HepG2 (cell line): ENCODE results near the gene XKR7. TPM values are rescaled to one million over a fixed set of nuclear protein-coding genes. Genes with fewer than 3 reads are reported as not detected.

Source experiments
- ATAC-seq: fragments of 200-7000 bp; cut with Tn5 transposase; 3 replicates; pipeline ENCODE4 v1.9.1; 2020; ENCODE audit warnings: mild to moderate bottlenecking, moderate library complexity
- BruUV-seq: library from RNA; stranded (reverse); fragments of 400-500 nt; replicated peaks from 2 replicates; lab custom pipeline; 2021; lab: Mats Ljungman, UMichigan
- CTCF ChIA-PET: fragments of 300-600 bp; formaldehyde crosslinking; extraction: SDS; loops from one replicate; lab custom pipeline; 2021; ENCODE audit warnings: low total read pairs, inconsistent platforms, low intra/inter-chr PET ratio; lab: Yijun Ruan, JAX
- POLR2A ChIA-PET: fragments of 350-600 bp; sonication (Branson Sonifier 250); formaldehyde crosslinking; loops from one replicate; lab custom pipeline; 2020; ENCODE audit warnings: antibody characterized with exemption, inconsistent platforms; lab: Yijun Ruan, JAX
- DNase-seq: peaks from one replicate; pipeline ENCODE4 v3.0.0-alpha.2; 2015; ENCODE audit warnings: low spot score
- FAIRE-seq: peaks from 3 replicates; lab custom pipeline; 2011; peaks lifted over from hg19 to GRCh38; lab: Jason Lieb, UNC
- H2AFZ ChIP-seq: one replicate; pipeline ENCODE4 v1.6.1; 2011; ENCODE audit warnings: low read length, inconsistent platforms
- H3K27ac ChIP-seq: fragments of 300-600 bp; 3 replicates; pipeline ENCODE4 v1.8.0; 2011; ENCODE audit warnings: mixed run types, mild to moderate bottlenecking, mixed read lengths, low read length, inconsistent platforms; ENCODE audit not compliant: insufficient read depth; ENCODE audit errors: extremely low read length
- H3K27me3 ChIP-seq, 2 experiments: fragments of 200-600 bp in 1 of 2; 2 replicates in 1 of 2; 3 replicates in 1 of 2; pipeline versions ENCODE4 v1.6.0 to v1.8.0; 2011; ENCODE audit warnings: low read length in 2 of 2, mild to moderate bottlenecking in 2 of 2, moderate library complexity in 2 of 2, inconsistent platforms in 1 of 2; ENCODE audit not compliant: insufficient read depth in 2 of 2, control insufficient read depth in 1 of 2
- H3K36me3 ChIP-seq, 2 experiments: fragments of 200-600 bp in 1 of 2; replicated peaks in 1 of 2; 2 replicates in 1 of 2; 3 replicates in 1 of 2; pipeline versions ENCODE4 v1.5.1 to v1.8.0; 2011; ENCODE audit warnings: low read length in 2 of 2, inconsistent platforms in 1 of 2; ENCODE audit not compliant: insufficient read depth in 2 of 2, control insufficient read depth in 1 of 2
- H3K4me1 ChIP-seq: 2 replicates; pipeline ENCODE4 v1.5.1; 2012; ENCODE audit warnings: low read length, inconsistent platforms; ENCODE audit not compliant: insufficient read depth
- H3K4me2 ChIP-seq: 2 replicates; pipeline ENCODE4 v1.6.0; 2011; ENCODE audit warnings: low read depth, low read length, inconsistent platforms
- H3K4me3 ChIP-seq, 3 experiments: fragments of 200-600 bp in 1 of 3; sonication (generic), shearing (Covaris generic) in 1 of 3; replicated peaks in 1 of 3; 2 replicates each; pipeline ENCODE4 v1.5.1; 2011 to 2016; ENCODE audit warnings: low read length in 3 of 3, inconsistent platforms in 2 of 3, low read depth in 2 of 3, mild to moderate bottlenecking in 2 of 3, control low read depth in 1 of 3, mixed read lengths in 1 of 3; ENCODE audit not compliant: insufficient read depth in 1 of 3
- H3K79me2 ChIP-seq: one replicate; pipeline ENCODE4 v1.6.1; 2011; ENCODE audit warnings: low read length, inconsistent platforms; ENCODE audit not compliant: insufficient read depth
- H3K9ac ChIP-seq: 2 replicates; pipeline ENCODE4 v1.6.0; 2011; ENCODE audit warnings: mild to moderate bottlenecking, low read depth, low read length, inconsistent platforms; ENCODE audit not compliant: insufficient read depth
- H3K9me3 ChIP-seq: 2 replicates; pipeline ENCODE4 v1.5.1; 2012; ENCODE audit warnings: mild to moderate bottlenecking, low read length
- H4K20me1 ChIP-seq: 2 replicates; pipeline ENCODE4 v1.6.0; 2011; ENCODE audit warnings: inconsistent platforms, mild to moderate bottlenecking, low read length, moderate library complexity; ENCODE audit not compliant: insufficient read depth
- CEBPB ChIP-seq: IDR thresholded peaks from 2 replicates; pipeline ENCODE4 v1.6.1; 2011; ENCODE audit warnings: low read depth, low read length, improper control_type of control experiment, borderline replicate concordance
- FOSL1 ChIP-seq: sonication (generic); formaldehyde crosslinking; IDR thresholded peaks from 2 replicates; pipeline ENCODE4 v1.9.0; 2021; ENCODE audit warnings: missing genetic modification reagents, borderline replicate concordance
- HNRNPK ChIP-seq: fragments of 200-400 bp; formaldehyde crosslinking; IDR thresholded peaks from 2 replicates; pipeline ENCODE4 v1.6.1; 2018; ENCODE audit warnings: low read length, low read depth, moderate library complexity, mild to moderate bottlenecking; ENCODE audit not compliant: poor library complexity, severe bottlenecking
- MTF2 ChIP-seq: sonication (generic); formaldehyde crosslinking; IDR thresholded peaks from 2 replicates; pipeline ENCODE4 v1.5.0; 2020; ENCODE audit warnings: missing genetic modification reagents, borderline replicate concordance
- WGBS: methylation state at CpG from one replicate; pipeline ENCODE4 v1.1.6; 2017; ENCODE audit warnings: low lambda C conversion rate; 5-methylcytosine and 5-hydroxymethylcytosine counted together
- in situ Hi-C: cut with HindIII; loops from 2 replicates; pipeline ENCODE4 v1.10.0; 2017; ENCODE audit warnings: low pct_unique_long_range_greater_than_20kb; ENCODE audit not compliant: extremely low pct_ligation_motif_present
- intact Hi-C: fragments of 100-400 bp; cut with micrococcal nuclease; formaldehyde crosslinking; loops from one replicate; pipeline ENCODE4 v1.10.0; 2022; ENCODE audit not compliant: unreplicated experiment
- polyA plus RNA-seq, 8 experiments: library from polyadenylated mRNA; depleted of rRNA in 3 of 8; stranded (reverse) in 7 of 8; unstranded in 1 of 8; fragments of >200 nt; fragmentation: Illumina TruSeq in 4 of 8; extraction: Trizol in 4 of 8; gene quantifications; 2 replicates each; pipeline versions ENCODE4 v1.2.1 to v1.2.3, GENCODE V29; 2011 to 2016; ENCODE audit warnings: low read depth in 4 of 8, missing spikeins in 1 of 8, mixed read lengths in 1 of 8; ENCODE audit not compliant: insufficient read depth in 1 of 8
- total RNA-seq, 5 experiments: library from RNA; depleted of rRNA; stranded (reverse); fragments of >200 nt; fragmentation: Illumina TruSeq; extraction: Trizol; gene quantifications; 2 replicates each; pipeline ENCODE4 v1.2.3, GENCODE V29; 2016; ENCODE audit warnings: low read depth in 1 of 5
- TF ChIP-seq, protein P1 (sequence below): sonication (generic); formaldehyde crosslinking; IDR thresholded peaks from 2 replicates; pipeline ENCODE4 v1.5.0; 2020; ENCODE audit warnings: mild to moderate bottlenecking, missing genetic modification reagents
- TF ChIP-seq, protein P2 (sequence below): sonication (generic); formaldehyde crosslinking; IDR thresholded peaks from 2 replicates; pipeline ENCODE4 v1.4.0; 2020; ENCODE audit warnings: missing genetic modification reagents, borderline replicate concordance

Gene XKR7
- total and polyA plus RNA-seq, 2 of the 13 experiments (the other 11 are each of a cell fraction or from before 2014, with no cell fraction given): not detected

DNA sequence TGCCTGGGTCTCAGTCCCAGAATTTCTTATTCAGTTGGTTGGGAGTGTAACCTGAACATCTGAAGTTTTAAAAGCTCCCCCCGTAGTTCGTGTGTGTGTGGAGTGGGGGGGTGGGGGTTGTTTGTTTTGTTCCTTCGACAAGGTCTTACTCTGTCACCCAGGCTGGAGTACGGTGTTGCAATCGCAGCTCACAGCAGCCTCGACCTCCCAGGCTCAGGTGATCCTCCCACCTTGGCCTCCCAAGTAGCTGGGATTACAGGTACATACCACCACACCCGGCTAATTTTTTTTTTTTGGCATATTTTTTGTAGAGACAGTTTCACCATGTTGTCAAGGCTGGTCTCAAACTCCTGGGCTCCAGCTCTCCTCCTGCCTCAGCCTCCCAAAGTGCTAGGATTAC, 45.4 kb downstream of the XKR7 start:
- Histone ChIP-seq H3K9ac (no peak overlapping the region), H2AFZ (no peak overlapping the region), H3K36me3 (no peaks in the 10 kb centered on the region), H3K27me3 (peaks cover 8 to 63% of the 10 kb centered on the region in 2 experiments), H3K4me2 (no peak overlapping the region), H3K9me3 (no peaks in the 10 kb centered on the region), H3K4me3 (no peak overlapping the region), H3K4me1 (peaks cover 7% of the 10 kb centered on the region; the same call in 1 of the 2 replicates), H3K79me2 (no peaks in the 10 kb centered on the region), H3K27ac (no peak overlapping the region), H4K20me1 (no peaks in the 10 kb centered on the region; the same call in 1 of the 2 replicates)
- WGBS: under 1% methylated on average over 7 of the region's 7 CpGs
- DNase-seq: no peak
- BruUV-seq: no TSS peak
- TF ChIP-seq CEBPB (peak; percentile 44; the same call in 1 of the 2 replicates), HNRNPK (no peak), FOSL1 (CRISPR knock-in tag) (no peak), MTF2 (CRISPR knock-in tag) (no peak)
- TF ChIP-seq, protein P1, sequence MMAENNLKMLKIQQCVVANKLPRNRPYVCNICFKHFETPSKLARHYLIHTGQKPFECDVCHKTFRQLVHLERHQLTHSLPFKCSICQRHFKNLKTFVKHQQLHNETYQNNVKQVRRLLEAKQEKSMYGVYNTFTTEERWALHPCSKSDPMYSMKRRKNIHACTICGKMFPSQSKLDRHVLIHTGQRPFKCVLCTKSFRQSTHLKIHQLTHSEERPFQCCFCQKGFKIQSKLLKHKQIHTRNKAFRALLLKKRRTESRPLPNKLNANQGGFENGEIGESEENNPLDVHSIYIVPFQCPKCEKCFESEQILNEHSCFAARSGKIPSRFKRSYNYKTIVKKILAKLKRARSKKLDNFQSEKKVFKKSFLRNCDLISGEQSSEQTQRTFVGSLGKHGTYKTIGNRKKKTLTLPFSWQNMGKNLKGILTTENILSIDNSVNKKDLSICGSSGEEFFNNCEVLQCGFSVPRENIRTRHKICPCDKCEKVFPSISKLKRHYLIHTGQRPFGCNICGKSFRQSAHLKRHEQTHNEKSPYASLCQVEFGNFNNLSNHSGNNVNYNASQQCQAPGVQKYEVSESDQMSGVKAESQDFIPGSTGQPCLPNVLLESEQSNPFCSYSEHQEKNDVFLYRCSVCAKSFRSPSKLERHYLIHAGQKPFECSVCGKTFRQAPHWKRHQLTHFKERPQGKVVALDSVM (CRISPR knock-in tag): peak; percentile 94
- TF ChIP-seq, protein P2, sequence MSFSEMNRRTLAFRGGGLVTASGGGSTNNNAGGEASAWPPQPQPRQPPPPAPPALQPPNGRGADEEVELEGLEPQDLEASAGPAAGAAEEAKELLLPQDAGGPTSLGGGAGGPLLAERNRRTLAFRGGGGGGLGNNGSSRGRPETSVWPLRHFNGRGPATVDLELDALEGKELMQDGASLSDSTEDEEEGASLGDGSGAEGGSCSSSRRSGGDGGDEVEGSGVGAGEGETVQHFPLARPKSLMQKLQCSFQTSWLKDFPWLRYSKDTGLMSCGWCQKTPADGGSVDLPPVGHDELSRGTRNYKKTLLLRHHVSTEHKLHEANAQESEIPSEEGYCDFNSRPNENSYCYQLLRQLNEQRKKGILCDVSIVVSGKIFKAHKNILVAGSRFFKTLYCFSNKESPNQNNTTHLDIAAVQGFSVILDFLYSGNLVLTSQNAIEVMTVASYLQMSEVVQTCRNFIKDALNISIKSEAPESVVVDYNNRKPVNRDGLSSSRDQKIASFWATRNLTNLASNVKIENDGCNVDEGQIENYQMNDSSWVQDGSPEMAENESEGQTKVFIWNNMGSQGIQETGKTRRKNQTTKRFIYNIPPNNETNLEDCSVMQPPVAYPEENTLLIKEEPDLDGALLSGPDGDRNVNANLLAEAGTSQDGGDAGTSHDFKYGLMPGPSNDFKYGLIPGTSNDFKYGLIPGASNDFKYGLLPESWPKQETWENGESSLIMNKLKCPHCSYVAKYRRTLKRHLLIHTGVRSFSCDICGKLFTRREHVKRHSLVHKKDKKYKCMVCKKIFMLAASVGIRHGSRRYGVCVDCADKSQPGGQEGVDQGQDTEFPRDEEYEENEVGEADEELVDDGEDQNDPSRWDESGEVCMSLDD (CRISPR knock-in tag): no peak
- ChIA-PET POLR2A (no interaction called here), CTCF (no interaction called here)
- in situ Hi-C loops: no loop called here
- ATAC-seq: no peak
- intact Hi-C loops: no loop called here
- no peak for FAIRE-seq
